Suprapubic skin (tissue), 3 donors: ENCODE results near the gene ADAMTS16.

ENCODE experiments used
- CTCF ChIP-seq, 2 donors: fragments of 200-600 bp in 1 of 2; fragments of 450-650 bp in 1 of 2; sonication (generic) in 1 of 2; IDR thresholded peaks; one replicate each; pipeline ENCODE4 v1.5.1; 2016 to 2019; ENCODE audit warnings: antibody characterized with exemption in 2 of 2, mild to moderate bottlenecking in 1 of 2, moderate library complexity in 1 of 2
- EP300 ChIP-seq: sonication (generic); formaldehyde crosslinking; IDR thresholded peaks from one replicate; pipeline ENCODE4 v1.6.1; 2017; ENCODE audit warnings: antibody characterized with exemption

GRCh38 chr5:5359618-5360017 is 219.5 kb downstream of the ADAMTS16 start:
- TF ChIP-seq EP300 (no peak), CTCF (IDR thresholded peaks at IDR 0.05) (no peak)
